ENCODE results near the gene AKAP12. TPM values are rescaled to one million over a fixed set of nuclear protein-coding genes. Genes with fewer than 3 reads are reported as not detected.

AKAP12 gene
- total RNA-seq, 1 experiment from 2014 or later = 109 TPM

- CTCF ChIA-PET = no interaction called here
- H3K9ac ChIP-seq (ENCODE audit: low read length) = no peak overlapping the region
- POLR2A ChIA-PET (ENCODE audit: unreplicated experiment) = no interaction called here
- H3K27me3 ChIP-seq (ENCODE audit: low read length) = no peaks in the 10 kb centered on the region
- no peak overlapping the region for H2AFZ ChIP-seq (ENCODE audit: low read length)
- no peaks in the 10 kb centered on the region for H3K9me2 ChIP-seq (replicated peaks; ENCODE audit: low read length)
- DNase-seq (no peak), ATAC-seq (no peak)
- no peaks in the 10 kb centered on the region for H3K9me3 ChIP-seq (ENCODE audit: low read length)
- H3K36me3 ChIP-seq (ENCODE audit: low read depth, low read length) = no peaks in the 10 kb centered on the region
- BruUV-seq (replicated peaks) = no TSS peak
- intact Hi-C loops (cut with micrococcal nuclease) = no loop called here
- no peak for TF ChIP-seq EZH2phosphoT487 (IDR thresholded peaks at IDR 0.05; ENCODE audit: borderline replicate concordance, low read length)
- H3K4me2 ChIP-seq (ENCODE audit: low read length) = no peak overlapping the region
- H4K20me1 ChIP-seq (ENCODE audit: low read length) = no peaks in the 10 kb centered on the region
- no peak overlapping the region for H3K4me3 ChIP-seq (ENCODE audit: low read length)
- no peaks in the 10 kb centered on the region for H3K79me2 ChIP-seq (ENCODE audit: low read length)
- H3F3A ChIP-seq (ENCODE audit: low read length, unreplicated experiment) = no peaks in the 10 kb centered on the region
- H3K27ac ChIP-seq (ENCODE audit: low read length) = no peak overlapping the region
- peaks cover 13% of the 10 kb centered on the region for H3K4me1 ChIP-seq (ENCODE audit: insufficient read depth, low read length)
Measured at GRCh38 chr6:151205721-151206600, 33.8 kb upstream of the AKAP12 start.

- intact Hi-C loops (cut with micrococcal nuclease) = no loop called here
- H3K9ac ChIP-seq (ENCODE audit: low read length) = no peak overlapping the region
- POLR2A ChIA-PET (ENCODE audit: unreplicated experiment) = no interaction called here
Measured at GRCh38 chr6:151207674-151208073, 32.1 kb upstream of the AKAP12 start.

GRCh38 chr6:151209071-151209831 lies 30.5 kb upstream of the AKAP12 start:
- Histone ChIP-seq H2AFZ (ENCODE audit: low read length) (peak overlapping the region; percentile 75), H3K9ac (ENCODE audit: low read length) (peak overlapping the region; percentile 47), H3F3A (ENCODE audit: low read length, unreplicated experiment) (no peaks in the 10 kb centered on the region), H3K4me3 (ENCODE audit: low read length) (peak overlapping the region; percentile 54), H3K79me2 (ENCODE audit: low read length) (no peaks in the 10 kb centered on the region), H3K27ac (ENCODE audit: low read length) (peak overlapping the region; percentile 66), H3K27me3 (ENCODE audit: low read length) (no peaks in the 10 kb centered on the region), H3K4me1 (ENCODE audit: insufficient read depth, low read length) (peaks cover 13% of the 10 kb centered on the region), H3K4me2 (ENCODE audit: low read length) (peak overlapping the region; percentile 80), H3K9me3 (ENCODE audit: low read length) (no peaks in the 10 kb centered on the region), H3K36me3 (ENCODE audit: low read depth, low read length) (no peaks in the 10 kb centered on the region), H3K9me2 (replicated peaks; ENCODE audit: low read length) (no peaks in the 10 kb centered on the region), H4K20me1 (ENCODE audit: low read length) (no peaks in the 10 kb centered on the region)
- POLR2A ChIA-PET (ENCODE audit: unreplicated experiment) = interaction anchor here (0.5 to 0.7 kb wide), 2 partner anchors 68 to 116 kb away, joined by 5 read pairs; no protein-coding TSS in a partner anchor
- CTCF ChIA-PET = interaction anchor here (1.1 kb wide), 1 partner anchor 115 kb away, joined by 3 read pairs; no protein-coding TSS in a partner anchor
- no TSS peak for BruUV-seq (replicated peaks)
- TF ChIP-seq EZH2phosphoT487 (IDR thresholded peaks at IDR 0.05; ENCODE audit: borderline replicate concordance, low read length) = no peak
- no peak for TF ChIP-seq CTCF (conservative IDR thresholded peaks at IDR 0.05; ENCODE audit: low read depth, low read length)
- no peak for TF ChIP-seq EZH2 (IDR thresholded peaks at IDR 0.05; ENCODE audit: low read length, unreplicated experiment)
- intact Hi-C loops (cut with micrococcal nuclease) = no loop called here
- ATAC-seq = peak; percentile 96
- DNase-seq = peak; percentile 56

More at GRCh38 chr6:151207674-151208073, 32.1 kb upstream of the AKAP12 start:
- H3K9me3 ChIP-seq (ENCODE audit: low read length) = no peaks in the 10 kb centered on the region
- DNase-seq (no peak), ATAC-seq (no peak)
- no peak overlapping the region for H3K27ac ChIP-seq (ENCODE audit: low read length)
- H3K4me3 ChIP-seq (ENCODE audit: low read length) = no peak overlapping the region
- no peaks in the 10 kb centered on the region for H3F3A ChIP-seq (ENCODE audit: low read length, unreplicated experiment)
- no peaks in the 10 kb centered on the region for H3K36me3 ChIP-seq (ENCODE audit: low read depth, low read length)
- no peak overlapping the region for H3K4me2 ChIP-seq (ENCODE audit: low read length)
- peaks cover 13% of the 10 kb centered on the region for H3K4me1 ChIP-seq (ENCODE audit: insufficient read depth, low read length)
- no peaks in the 10 kb centered on the region for H4K20me1 ChIP-seq (ENCODE audit: low read length)
- no peaks in the 10 kb centered on the region for H3K79me2 ChIP-seq (ENCODE audit: low read length)
- no peak overlapping the region for H2AFZ ChIP-seq (ENCODE audit: low read length)
- no TSS peak for BruUV-seq (replicated peaks)
- no peaks in the 10 kb centered on the region for H3K9me2 ChIP-seq (replicated peaks; ENCODE audit: low read length)
- CTCF ChIA-PET = no interaction called here
- H3K27me3 ChIP-seq (ENCODE audit: low read length) = no peaks in the 10 kb centered on the region
- TF ChIP-seq CTCF (conservative IDR thresholded peaks at IDR 0.05; ENCODE audit: low read depth, low read length) (no peak), EZH2phosphoT487 (IDR thresholded peaks at IDR 0.05; ENCODE audit: borderline replicate concordance, low read length) (no peak), EZH2 (IDR thresholded peaks at IDR 0.05; ENCODE audit: low read length, unreplicated experiment) (no peak)

Data from PC-3 (cell line).